ENCODE measurements around the gene SCN11A. TPM values are rescaled to one million over a fixed set of nuclear protein-coding genes. Genes with fewer than 3 reads are reported as not detected.

SCN11A gene
- total RNA-seq, 4 donors from 2014 or later, result 0.27 to 1.9 (median 0.36) TPM

DNA sequence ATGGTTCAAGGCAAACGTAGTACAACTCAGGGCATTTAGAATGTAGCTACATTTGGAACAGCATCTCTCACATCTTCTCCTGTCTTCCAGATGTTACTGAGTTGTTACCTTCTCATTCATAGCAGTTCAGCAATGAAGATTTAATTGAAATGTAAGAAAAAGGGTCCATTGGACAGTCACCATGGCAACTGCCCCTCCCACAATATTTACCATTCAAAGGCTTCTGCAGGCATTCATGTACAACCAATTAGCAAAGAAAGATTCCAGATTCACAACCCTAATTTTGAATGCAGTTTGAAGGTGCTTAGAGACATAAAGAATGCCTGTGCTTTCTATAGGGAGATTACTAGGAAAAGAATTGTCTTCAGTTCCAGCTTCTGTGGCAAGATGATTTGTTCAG is 22.2 kb downstream of the SCN11A start:
- intact Hi-C loops (cut with DNase I; ENCODE audit: low total_unique reads) (no loop called here), in situ Hi-C loops (cut with MboI; ENCODE audit: low pct_ligation_motif_present in 1 of 4, low pct_unique_long_range_greater_than_20kb in 1 of 4, low sequenced_read_pairs in 3 of 4) (no loop called here)
- no peak for DNase-seq
- no peak for TF ChIP-seq CTCF (IDR thresholded peaks at IDR 0.05)
- no peak for TF ChIP-seq POLR2AphosphoS5 (IDR thresholded peaks at IDR 0.05)
- no peak for TF ChIP-seq POLR2A (IDR thresholded peaks at IDR 0.05)
- no peak for TF ChIP-seq EP300 (IDR thresholded peaks at IDR 0.05; ENCODE audit: low read depth)
- H3K4me3 ChIP-seq, result no peak overlapping the region
- H3K27me3 ChIP-seq, result no peaks in the 10 kb centered on the region
- 87 to 100% methylated on average over 1 of the region's 1 CpG for WGBS, 2 donors (ENCODE audit: low coverage in 1 of 2)
- no peaks in the 10 kb centered on the region for H3K9me3 ChIP-seq
- H3K36me3 ChIP-seq, result no peaks in the 10 kb centered on the region
- no peaks in the 10 kb centered on the region for H3K4me1 ChIP-seq
- H3K27ac ChIP-seq, result no peak overlapping the region

DNA sequence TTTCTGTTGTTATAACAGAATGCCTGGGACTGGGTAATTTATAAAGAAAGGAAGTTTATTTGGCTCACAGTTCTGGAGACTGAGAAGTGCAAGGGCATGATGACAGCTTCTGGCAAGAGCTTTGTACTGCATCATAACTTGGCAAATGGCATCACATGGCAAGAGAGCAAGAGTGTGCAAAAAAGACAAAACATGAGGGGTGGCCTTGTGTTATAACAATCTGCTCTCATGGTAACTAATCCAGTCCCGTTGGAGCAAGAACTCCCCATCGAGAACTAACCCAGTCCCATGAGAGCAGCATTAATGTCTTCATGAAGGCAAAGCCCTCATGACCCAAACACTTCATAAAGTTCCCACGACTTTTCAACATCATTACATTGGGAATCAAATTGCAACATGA is 23.2 kb downstream of the SCN11A start:
- DNase-seq, result no peak
- TF ChIP-seq POLR2A (IDR thresholded peaks at IDR 0.05) (no peak), EP300 (IDR thresholded peaks at IDR 0.05; ENCODE audit: low read depth) (no peak), POLR2AphosphoS5 (IDR thresholded peaks at IDR 0.05) (no peak), CTCF (IDR thresholded peaks at IDR 0.05) (no peak)
- H3K4me3 ChIP-seq, result no peak overlapping the region
- intact Hi-C loops (cut with DNase I; ENCODE audit: low total_unique reads) (no loop called here), in situ Hi-C loops (cut with MboI; ENCODE audit: low pct_ligation_motif_present in 1 of 4, low pct_unique_long_range_greater_than_20kb in 1 of 4, low sequenced_read_pairs in 3 of 4) (no loop called here)
- no peak overlapping the region for H3K27ac ChIP-seq
- H3K36me3 ChIP-seq, result no peaks in the 10 kb centered on the region
- H3K9me3 ChIP-seq, result no peaks in the 10 kb centered on the region
- 64% methylated on average over 2 to 3 of the region's 3 CpGs for WGBS, 2 donors (ENCODE audit: low coverage in 1 of 2)
- H3K4me1 ChIP-seq, result no peaks in the 10 kb centered on the region
- no peaks in the 10 kb centered on the region for H3K27me3 ChIP-seq

DNA sequence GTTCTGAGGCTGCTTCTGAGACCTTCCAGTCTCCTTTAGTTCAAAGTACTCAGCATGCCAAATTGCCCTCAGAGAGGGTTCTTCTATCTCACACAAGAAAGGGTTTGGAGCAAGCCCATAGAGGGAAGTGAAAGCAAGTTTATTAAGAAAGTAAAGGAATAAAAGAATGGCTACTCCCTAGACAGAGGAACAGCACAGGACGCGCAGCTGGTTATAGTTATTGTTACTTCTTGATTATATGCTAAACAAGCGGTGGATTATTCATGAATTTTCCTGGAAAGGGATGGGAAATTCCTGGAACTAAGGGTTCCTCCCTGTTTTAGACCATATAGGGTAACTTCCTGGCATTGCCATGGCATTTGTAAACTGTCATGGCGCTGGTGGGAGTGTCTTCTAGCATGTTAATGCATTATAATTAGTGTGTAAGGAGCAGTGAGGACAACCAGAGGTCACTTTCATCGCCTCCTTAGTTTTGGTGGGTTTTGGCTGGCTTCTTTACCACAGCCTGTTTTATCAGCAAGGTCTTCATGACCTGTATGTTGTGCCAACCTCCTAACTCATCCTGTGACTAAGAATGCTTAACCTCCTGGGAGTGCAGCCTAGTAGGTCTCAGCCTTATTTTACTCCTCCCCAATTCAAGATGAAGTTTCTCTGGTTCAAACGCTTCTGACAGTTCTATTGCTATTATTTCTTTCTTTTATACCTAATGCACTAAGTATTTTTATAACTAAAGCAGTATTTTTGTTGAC is 26.3 kb downstream of the SCN11A start:
- intact Hi-C loops (cut with DNase I; ENCODE audit: low total_unique reads), result no loop called here
- Histone ChIP-seq H3K36me3 (no peaks in the 10 kb centered on the region), H3K4me1 (no peaks in the 10 kb centered on the region), H3K9me3 (no peaks in the 10 kb centered on the region), H3K4me3 (no peak overlapping the region), H3K27me3 (no peaks in the 10 kb centered on the region), H3K27ac (no peak overlapping the region)
- TF ChIP-seq POLR2AphosphoS5 (IDR thresholded peaks at IDR 0.05) (no peak), CTCF (IDR thresholded peaks at IDR 0.05) (no peak)
- WGBS, 2 donors (ENCODE audit: low coverage in 1 of 2), result 75 to 78% methylated on average over 1 to 6 of the region's 6 CpGs
- no peak for DNase-seq
- in situ Hi-C loops (cut with MboI; ENCODE audit: low pct_ligation_motif_present in 1 of 4, low pct_unique_long_range_greater_than_20kb in 1 of 4, low sequenced_read_pairs in 3 of 4), result no loop called here

GRCh38 chr3:39024497-39024896 is 27.2 kb downstream of the SCN11A start:
- no peak for TF ChIP-seq POLR2AphosphoS5 (IDR thresholded peaks at IDR 0.05)
- no peak for TF ChIP-seq POLR2A (IDR thresholded peaks at IDR 0.05)
- TF ChIP-seq CTCF (IDR thresholded peaks at IDR 0.05), result no peak
- no peak for TF ChIP-seq EP300 (IDR thresholded peaks at IDR 0.05; ENCODE audit: low read depth)
- Histone ChIP-seq H3K36me3 (no peaks in the 10 kb centered on the region), H3K27me3 (no peaks in the 10 kb centered on the region), H3K9me3 (no peaks in the 10 kb centered on the region), H3K4me1 (no peaks in the 10 kb centered on the region), H3K4me3 (no peak overlapping the region), H3K27ac (no peak overlapping the region)
- intact Hi-C loops (cut with DNase I; ENCODE audit: low total_unique reads), result no loop called here
- DNase-seq, result no peak
- in situ Hi-C loops (cut with MboI; ENCODE audit: low pct_ligation_motif_present in 1 of 4, low pct_unique_long_range_greater_than_20kb in 1 of 4, low sequenced_read_pairs in 3 of 4), result loop anchor here in 3 of 4 donors (25.0 kb wide), 2 partner anchors 487 to 512 kb away; no protein-coding TSS in a partner anchor
